Neural cell (in vitro differentiated cells): ENCODE data around the gene HSH2D. TPM values are rescaled to one million over a fixed set of nuclear protein-coding genes. Genes with fewer than 3 reads are reported as not detected.

ENCODE experiments used
- H2AFZ ChIP-seq: fragments of 200-600, 300-800 bp; sonication (generic), shearing (Covaris generic); 2 replicates; pipeline ENCODE4 v1.6.0; 2014; ENCODE audit warnings: low read depth, mild to moderate bottlenecking, antibody characterized with exemption, low read length, moderate library complexity
- H3F3A ChIP-seq: fragments of 200-600 bp; shearing (Covaris generic); 2 replicates; pipeline ENCODE4 v1.6.1; 2016; ENCODE audit warnings: mild to moderate bottlenecking, moderate library complexity, mixed read lengths, antibody characterized with exemption, low read length; ENCODE audit not compliant: insufficient read depth, poor library complexity, severe bottlenecking
- H3K27ac ChIP-seq: fragments of 200-600, 300-800 bp; sonication (generic), shearing (Covaris generic); 2 replicates; pipeline ENCODE4 v1.5.1; 2014; ENCODE audit warnings: mild to moderate bottlenecking, low read length, moderate library complexity
- H3K27me3 ChIP-seq: fragments of 300-800, 200-600 bp; sonication (generic), shearing (Covaris generic); 2 replicates; pipeline ENCODE4 v1.6.0; 2014; ENCODE audit warnings: mild to moderate bottlenecking, low read depth, low read length, moderate library complexity; ENCODE audit not compliant: insufficient read depth
- H3K36me3 ChIP-seq: fragments of 300-800, 200-600 bp; sonication (generic), shearing (Covaris generic); 2 replicates; pipeline ENCODE4 v1.5.1; 2014; ENCODE audit warnings: mild to moderate bottlenecking, antibody characterized with exemption, low read length, moderate library complexity; ENCODE audit not compliant: insufficient read depth
- H3K4me2 ChIP-seq: fragments of 300-800, 200-600 bp; sonication (generic), shearing (Covaris generic); 2 replicates; pipeline ENCODE4 v1.6.0; 2014; ENCODE audit warnings: mild to moderate bottlenecking, low read length
- H3K4me3 ChIP-seq: fragments of 300-800, 200-600 bp; sonication (generic), shearing (Covaris generic); 2 replicates; pipeline ENCODE4 v1.5.1; 2014; ENCODE audit warnings: mild to moderate bottlenecking, low read length, moderate library complexity
- H3K79me2 ChIP-seq: fragments of 200-600 bp; shearing (Covaris generic); replicated peaks from 2 replicates; pipeline ENCODE4 v1.6.0; 2014; ENCODE audit warnings: mild to moderate bottlenecking, low read length, moderate library complexity; ENCODE audit not compliant: insufficient read depth
- H3K9ac ChIP-seq: fragments of 300-800, 200-600 bp; sonication (generic), shearing (Covaris generic); 2 replicates; pipeline ENCODE4 v1.6.1; 2016; ENCODE audit warnings: mild to moderate bottlenecking, low read length, mixed read lengths
- H3K9me2 ChIP-seq: fragments of 200-600 bp; shearing (Covaris generic); 2 replicates; pipeline ENCODE4 v1.6.1; 2016; ENCODE audit warnings: mild to moderate bottlenecking, low read length, mixed read lengths; ENCODE audit not compliant: insufficient read depth
- H3K9me3 ChIP-seq: fragments of 200-600, 300-800 bp; sonication (generic), shearing (Covaris generic); 2 replicates; pipeline ENCODE4 v1.6.1; 2016; ENCODE audit warnings: mild to moderate bottlenecking, mixed run types, low read length, moderate library complexity, mixed read lengths
- H4K20me1 ChIP-seq: fragments of 200-600 bp; shearing (Covaris generic); 2 replicates; pipeline ENCODE4 v1.6.1; 2016; ENCODE audit warnings: mild to moderate bottlenecking, mixed run types; ENCODE audit not compliant: insufficient read depth
- EP300 ChIP-seq: fragments of 450-650 bp; conservative IDR thresholded peaks from 2 replicates; pipeline ENCODE4 v1.6.1; 2014; ENCODE audit warnings: antibody characterized with exemption, mild to moderate bottlenecking, moderate library complexity; ENCODE audit not compliant: poor library complexity, severe bottlenecking
- EZH2 ChIP-seq: fragments of 200-600, 300-800 bp; shearing (Covaris generic), sonication (generic); IDR thresholded peaks from 2 replicates; pipeline ENCODE4 v1.6.1; 2014; ENCODE audit warnings: antibody characterized with exemption, low read length, borderline replicate concordance, mild to moderate bottlenecking; ENCODE audit not compliant: insufficient read depth, poor library complexity, severe bottlenecking
- MXI1 ChIP-seq: fragments of 450-650 bp; conservative IDR thresholded peaks from 2 replicates; pipeline ENCODE4 v1.6.1; 2014; ENCODE audit warnings: antibody characterized with exemption, mild to moderate bottlenecking; ENCODE audit not compliant: poor library complexity, severe bottlenecking
- POLR2AphosphoS5 ChIP-seq: IDR thresholded peaks from 2 replicates; pipeline ENCODE4 v1.6.1; 2012
- RAD21 ChIP-seq: fragments of 450-650 bp; conservative IDR thresholded peaks from 2 replicates; pipeline ENCODE4 v1.6.1; 2014; ENCODE audit warnings: antibody characterized with exemption, mild to moderate bottlenecking, moderate library complexity
- REST ChIP-seq: IDR thresholded peaks from 2 replicates; pipeline ENCODE4 v1.6.1; 2012; ENCODE audit warnings: borderline replicate concordance
- SMC3 ChIP-seq: fragments of 450-650 bp; conservative IDR thresholded peaks from 2 replicates; pipeline ENCODE4 v1.6.1; 2014; ENCODE audit warnings: antibody characterized with exemption, mild to moderate bottlenecking, moderate library complexity; ENCODE audit not compliant: poor library complexity
- TAF1 ChIP-seq: IDR thresholded peaks from 2 replicates; pipeline ENCODE4 v1.6.1; 2012; ENCODE audit warnings: low read depth
- polyA plus RNA-seq: library from polyadenylated mRNA; depleted of rRNA; stranded (reverse); fragments of >200 nt; gene quantifications from 2 replicates; pipeline ENCODE4 v1.2.3, GENCODE V29; 2014
- TF ChIP-seq, protein P1 (sequence below): fragments of 450-650 bp; IDR thresholded peaks from 2 replicates; pipeline ENCODE4 v1.5.1; 2014; ENCODE audit warnings: antibody characterized with exemption, mild to moderate bottlenecking, moderate library complexity; ENCODE audit not compliant: poor library complexity, severe bottlenecking

The HSH2D gene
- polyA plus RNA-seq, 1 donor from 2014 or later, result not detected

- Histone ChIP-seq H3K9me2 (no peaks in the 10 kb centered on the region), H3F3A (no peaks in the 10 kb centered on the region), H3K27ac (no peak overlapping the region), H3K9ac (no peak overlapping the region), H4K20me1 (no peaks in the 10 kb centered on the region), H3K36me3 (no peaks in the 10 kb centered on the region), H3K9me3 (no peaks in the 10 kb centered on the region), H3K4me2 (no peak overlapping the region), H3K4me3 (no peak overlapping the region), H3K27me3 (no peaks in the 10 kb centered on the region), H2AFZ (no peak overlapping the region), H3K79me2 (peaks cover 25% of the 10 kb centered on the region)
- TF ChIP-seq, protein P1, sequence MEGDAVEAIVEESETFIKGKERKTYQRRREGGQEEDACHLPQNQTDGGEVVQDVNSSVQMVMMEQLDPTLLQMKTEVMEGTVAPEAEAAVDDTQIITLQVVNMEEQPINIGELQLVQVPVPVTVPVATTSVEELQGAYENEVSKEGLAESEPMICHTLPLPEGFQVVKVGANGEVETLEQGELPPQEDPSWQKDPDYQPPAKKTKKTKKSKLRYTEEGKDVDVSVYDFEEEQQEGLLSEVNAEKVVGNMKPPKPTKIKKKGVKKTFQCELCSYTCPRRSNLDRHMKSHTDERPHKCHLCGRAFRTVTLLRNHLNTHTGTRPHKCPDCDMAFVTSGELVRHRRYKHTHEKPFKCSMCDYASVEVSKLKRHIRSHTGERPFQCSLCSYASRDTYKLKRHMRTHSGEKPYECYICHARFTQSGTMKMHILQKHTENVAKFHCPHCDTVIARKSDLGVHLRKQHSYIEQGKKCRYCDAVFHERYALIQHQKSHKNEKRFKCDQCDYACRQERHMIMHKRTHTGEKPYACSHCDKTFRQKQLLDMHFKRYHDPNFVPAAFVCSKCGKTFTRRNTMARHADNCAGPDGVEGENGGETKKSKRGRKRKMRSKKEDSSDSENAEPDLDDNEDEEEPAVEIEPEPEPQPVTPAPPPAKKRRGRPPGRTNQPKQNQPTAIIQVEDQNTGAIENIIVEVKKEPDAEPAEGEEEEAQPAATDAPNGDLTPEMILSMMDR, result no peak
- TF ChIP-seq TAF1, result no peak
- TF ChIP-seq REST, result no peak
- no peak for TF ChIP-seq POLR2AphosphoS5
- no peak for TF ChIP-seq EP300
- TF ChIP-seq RAD21, result no peak
- no peak for TF ChIP-seq SMC3
- no peak for TF ChIP-seq MXI1
- no peak for TF ChIP-seq EZH2
Measured at GRCh38 chr19:16202320-16203255, 59.1 kb downstream of the HSH2D start.

DNA sequence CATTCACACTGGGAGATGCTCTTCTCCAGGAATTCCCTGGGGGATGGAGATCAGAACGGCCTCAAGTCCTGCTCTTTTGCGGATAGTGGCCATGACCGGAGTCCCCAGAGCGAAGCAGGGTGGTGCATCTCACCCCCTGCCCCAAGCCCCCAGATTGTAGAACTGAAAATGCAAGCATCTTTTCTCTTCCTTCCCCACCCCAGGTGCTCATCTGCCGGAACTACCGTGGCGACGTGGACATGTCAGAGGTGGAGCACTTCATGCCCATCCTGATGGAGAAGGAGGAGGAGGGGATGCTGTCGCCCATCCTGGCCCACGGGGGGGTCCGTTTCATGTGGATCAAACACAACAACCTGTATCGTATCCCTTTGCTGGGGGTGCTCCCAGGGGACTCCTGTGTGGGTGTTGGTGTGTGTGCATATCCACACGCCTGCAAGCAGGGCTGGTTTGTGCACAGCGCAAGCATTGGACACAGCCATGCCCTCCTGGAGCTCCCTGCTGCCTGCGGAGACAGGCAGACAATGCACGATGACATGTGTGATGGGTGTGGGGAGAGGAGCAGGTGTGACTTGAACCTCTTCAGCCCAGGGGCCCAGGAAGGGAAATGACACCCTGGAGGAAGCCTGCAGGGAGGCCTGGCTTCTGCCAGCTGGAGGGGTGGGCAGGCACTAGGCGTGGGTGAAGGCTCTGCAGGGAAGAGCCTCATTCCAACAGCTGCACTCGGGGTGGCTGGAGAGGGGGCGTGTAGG, 59.9 kb downstream of the HSH2D start:
- H4K20me1 ChIP-seq, result no peaks in the 10 kb centered on the region
- H3K36me3 ChIP-seq, result no peaks in the 10 kb centered on the region
- H3K4me2 ChIP-seq, result no peak overlapping the region

More for the DNA sequence above, 59.9 kb downstream of the HSH2D start:
- Histone ChIP-seq H3K9ac (no peak overlapping the region), H3K9me3 (no peaks in the 10 kb centered on the region), H3K27me3 (no peaks in the 10 kb centered on the region), H3K4me3 (no peak overlapping the region), H3F3A (no peaks in the 10 kb centered on the region), H2AFZ (no peak overlapping the region), H3K79me2 (peaks cover 18% of the 10 kb centered on the region), H3K27ac (no peak overlapping the region), H3K9me2 (no peaks in the 10 kb centered on the region)
- TF ChIP-seq, protein P1, result no peak
- TF ChIP-seq REST, result no peak
- TF ChIP-seq RAD21, result no peak
- TF ChIP-seq POLR2AphosphoS5, result no peak
- no peak for TF ChIP-seq EP300
- TF ChIP-seq TAF1, result no peak
- TF ChIP-seq SMC3, result no peak
- TF ChIP-seq EZH2, result no peak
- no peak for TF ChIP-seq MXI1
